HepG2 (cell line): ENCODE data around the gene ELP6. TPM values are rescaled to one million over a fixed set of nuclear protein-coding genes. Genes with fewer than 3 reads are reported as not detected.
A peak's percentile ranks its signal among the peaks of the same experiment; 100 is the strongest.

Experiments used
- CTCF ChIP-seq: sonication (generic); formaldehyde crosslinking; IDR thresholded peaks from 2 replicates; pipeline ENCODE4 v1.5.0; 2020; ENCODE audit warnings: mild to moderate bottlenecking, missing genetic modification reagents, moderate library complexity
- GLI4 ChIP-seq: sonication (generic); formaldehyde crosslinking; IDR thresholded peaks from 2 replicates; pipeline ENCODE4 v1.5.1; 2020; ENCODE audit warnings: missing genetic modification reagents, mild to moderate bottlenecking, moderate library complexity, borderline replicate concordance
- HHEX ChIP-seq: IDR thresholded peaks from 2 replicates; pipeline ENCODE4 v1.6.1; 2016; ENCODE audit warnings: control low read depth
- HMG20A ChIP-seq: IDR thresholded peaks from 2 replicates; pipeline ENCODE4 v1.6.1; 2016; ENCODE audit warnings: borderline replicate concordance
- HNRNPUL1 ChIP-seq: fragments of 200-400 bp; formaldehyde crosslinking; IDR thresholded peaks from 2 replicates; pipeline ENCODE4 v1.6.1; 2017; ENCODE audit warnings: low read depth, mild to moderate bottlenecking, low read length, moderate library complexity
- MBD4 ChIP-seq: IDR thresholded peaks from 2 replicates; pipeline ENCODE4 v1.6.1; 2012; ENCODE audit warnings: low read length, inconsistent platforms, borderline replicate concordance
- PAF1 ChIP-seq: IDR thresholded peaks from 2 replicates; pipeline ENCODE4 v1.6.1; 2016; ENCODE audit warnings: missing genetic modification reagents, missing compliant biosample characterization
- ZBTB33 ChIP-seq: sonication (generic); formaldehyde crosslinking; IDR thresholded peaks from 2 replicates; pipeline ENCODE4 v1.4.0; 2020; ENCODE audit warnings: missing genetic modification reagents
- ZBTB40 ChIP-seq, 2 experiments: fragments of 450-650 bp in 1 of 2; sonication (generic) in 1 of 2; formaldehyde crosslinking in 1 of 2; IDR thresholded peaks; 2 replicates each; pipeline versions ENCODE4 v1.6.1 to v1.8.0; 2016 to 2022; ENCODE audit warnings: antibody characterized with exemption in 1 of 2, mild to moderate bottlenecking in 1 of 2, missing genetic modification reagents in 1 of 2
- ZFX ChIP-seq: sonication (generic); formaldehyde crosslinking; IDR thresholded peaks from 2 replicates; pipeline ENCODE4 v1.4.0; 2020; ENCODE audit warnings: mild to moderate bottlenecking, low read depth, missing genetic modification reagents, moderate library complexity
- ZNF710 ChIP-seq: sonication (generic); formaldehyde crosslinking; IDR thresholded peaks from 2 replicates; pipeline ENCODE4 v1.5.0; 2020; ENCODE audit warnings: mild to moderate bottlenecking, missing genetic modification reagents, borderline replicate concordance
- ZSCAN25 ChIP-seq: sonication (generic); formaldehyde crosslinking; IDR thresholded peaks from 2 replicates; pipeline ENCODE4 v1.8.0; 2022; ENCODE audit warnings: mild to moderate bottlenecking, missing genetic modification reagents
- polyA plus RNA-seq, 8 experiments: library from polyadenylated mRNA; depleted of rRNA in 3 of 8; stranded (reverse) in 7 of 8; unstranded in 1 of 8; fragments of >200 nt; fragmentation: Illumina TruSeq in 4 of 8; extraction: Trizol in 4 of 8; gene quantifications; 2 replicates each; pipeline versions ENCODE4 v1.2.1 to v1.2.3, GENCODE V29; 2011 to 2016; ENCODE audit warnings: low read depth in 4 of 8, missing spikeins in 1 of 8, mixed read lengths in 1 of 8; ENCODE audit not compliant: insufficient read depth in 1 of 8
- total RNA-seq, 5 experiments: library from RNA; depleted of rRNA; stranded (reverse); fragments of >200 nt; fragmentation: Illumina TruSeq; extraction: Trizol; gene quantifications; 2 replicates each; pipeline ENCODE4 v1.2.3, GENCODE V29; 2016; ENCODE audit warnings: low read depth in 1 of 5

The ELP6 gene
- total and polyA plus RNA-seq, 2 of the 13 experiments (the other 11 are each of a cell fraction or from before 2014, with no cell fraction given): 45.0 to 49.3 TPM

GRCh38 chr3:47475570-47476329 lies 37.8 kb downstream of the ELP6 start, which contains the start of gene SCAP (continued):
- TF ChIP-seq ZBTB40 (IDR thresholded peaks at IDR 0.05) (no peak), ZBTB40 (CRISPR knock-in tag; IDR thresholded peaks at IDR 0.05) (peak; percentile 49; the same call in 1 of the 2 replicates), HMG20A (peak; percentile 43; the same call in 1 of the 2 replicates), HNRNPUL1 (0 out of 2 replicates have a peak, but pooled peaks have one; percentile 40), GLI4 (CRISPR knock-in tag) (no peak), PAF1 (no peak), CTCF (CRISPR knock-in tag) (peak; percentile 97), ZFX (CRISPR knock-in tag) (peak; percentile 90), ZNF710 (peak; percentile 58), HHEX (CRISPR knock-in tag) (0 out of 2 replicates have a peak, but pooled peaks have one; percentile 11), MBD4 (no peak), ZSCAN25 (CRISPR knock-in tag) (0 out of 2 replicates have a peak, but pooled peaks have one; percentile 53), ZBTB33 (CRISPR knock-in tag) (peak; percentile 76)
